BLaER1 treated with 17β-estradiol and CSF1 and Interleukin-3, amounts not matched to agents 10 nM and 100 nM (cell line): ENCODE results near the gene RPS6KC1.
"Not testable (repeated sequence)": the region's sequence is repeated elsewhere in the genome, so short reads cannot be mapped to it uniquely, and the experiment has no call there.

ENCODE experiments used
- H3K27ac ChIP-seq, 11 experiments: shearing (Covaris generic); formaldehyde crosslinking; 2 replicates each; pipeline ENCODE4 v1.8.1; 2022
- H3K27me3 ChIP-seq, 11 experiments: shearing (Covaris generic); formaldehyde crosslinking; 2 replicates each; pipeline ENCODE4 v1.8.1; 2022
- H3K36me3 ChIP-seq, 11 experiments: shearing (Covaris generic); formaldehyde crosslinking; 2 replicates each; pipeline ENCODE4 v1.8.1; 2022
- H3K4me1 ChIP-seq, 10 experiments: shearing (Covaris generic); formaldehyde crosslinking; 2 replicates each; pipeline ENCODE4 v1.8.1; 2022
- H3K4me2 ChIP-seq, 11 experiments: shearing (Covaris generic); formaldehyde crosslinking; 2 replicates each; pipeline ENCODE4 v1.8.1; 2022
- H3K4me3 ChIP-seq, 10 experiments: shearing (Covaris generic); formaldehyde crosslinking; 2 replicates each; pipeline ENCODE4 v1.8.1; 2022
- H3K9ac ChIP-seq, 11 experiments: shearing (Covaris generic); formaldehyde crosslinking; 2 replicates each; pipeline ENCODE4 v1.8.1; 2022
- H3K9me3 ChIP-seq, 11 experiments: shearing (Covaris generic); formaldehyde crosslinking; replicated peaks in 1 of 11; 2 replicates each; pipeline ENCODE4 v1.8.1; 2022
- H4K20me1 ChIP-seq, 11 experiments: shearing (Covaris generic); formaldehyde crosslinking; 2 replicates each; pipeline ENCODE4 v1.8.1; 2022
- Cebpa-rat ChIP-seq, 11 experiments: shearing (Covaris generic); IDR thresholded peaks; 2 replicates each; pipeline ENCODE4 v1.8.1; 2022

The RPS6KC1 gene

DNA sequence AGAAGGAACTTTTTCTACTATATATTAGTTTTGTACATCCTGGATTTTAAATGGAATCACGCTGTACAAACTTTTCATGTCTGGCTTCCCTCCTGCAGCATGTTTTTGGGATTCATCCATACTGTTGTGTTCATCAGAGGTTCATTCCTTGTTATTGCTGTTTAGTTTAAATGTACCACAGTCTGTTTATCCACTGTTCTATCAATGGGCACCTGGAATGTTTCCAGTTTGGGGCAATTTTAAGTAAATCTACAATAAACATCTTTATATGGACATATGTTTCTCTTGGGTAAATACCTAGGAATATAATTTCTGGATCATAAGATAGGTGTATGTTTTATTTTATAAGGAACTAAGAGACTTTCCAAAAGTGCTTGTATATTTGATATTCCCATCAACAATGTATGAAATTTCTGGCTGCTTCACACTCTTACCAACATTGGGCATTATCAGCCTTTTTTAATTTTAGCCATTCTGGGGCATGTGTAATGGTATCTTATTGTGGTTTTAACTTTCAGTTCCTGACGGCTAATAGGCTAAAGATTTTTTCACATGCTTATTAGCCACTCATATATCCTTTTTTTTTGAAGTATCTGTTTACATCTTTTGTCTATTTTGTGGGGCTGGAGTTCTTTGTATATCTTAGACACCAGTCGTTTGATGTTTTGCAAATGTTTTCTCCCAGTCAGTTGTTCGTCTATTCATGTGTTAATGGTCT, 48.8 kb downstream of the RPS6KC1 start:
- Histone ChIP-seq H3K9ac (no peak overlapping the region), H3K4me2 (no peak overlapping the region), H3K36me3 (peaks cover 5 to 65% (median 26%) of the 10 kb centered on the region in 11 experiments; a peak in 17 of 22 replicates)

DNA sequence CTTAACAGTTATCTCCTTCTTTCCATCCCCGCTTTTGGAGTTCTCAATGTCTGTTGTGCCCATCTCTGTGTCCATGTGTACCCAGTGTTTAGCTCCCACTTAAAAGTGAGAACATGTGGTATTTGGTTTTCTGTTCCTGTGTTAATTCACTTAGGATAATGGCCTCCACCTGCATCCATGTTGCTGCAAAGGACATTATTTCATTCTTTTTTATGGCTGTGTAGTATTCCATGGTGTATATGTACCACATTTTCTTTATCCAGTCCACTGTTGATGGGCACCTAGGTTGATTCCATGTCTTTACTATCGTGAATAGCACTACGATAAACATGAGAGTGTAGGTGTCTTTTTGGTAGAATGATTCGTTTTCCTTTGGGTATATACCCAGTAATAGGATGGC, 49.5 kb downstream of the RPS6KC1 start:
- H3K27me3 ChIP-seq, H3K4me2 ChIP-seq, H3K27ac ChIP-seq, H3K4me3 ChIP-seq, H3K9ac ChIP-seq, H3K4me1 ChIP-seq: not testable (repeated sequence)
- peaks cover 0 to 26% (median 0%) of the 10 kb centered on the region in 11 experiments; a peak in 5 of 22 replicates for H4K20me1 ChIP-seq
- peaks cover 18 to 34% (median 24%) of the 10 kb centered on the region in 11 experiments for H3K9me3 ChIP-seq
- H3K36me3 ChIP-seq: peaks cover 5 to 60% (median 26%) of the 10 kb centered on the region in 11 experiments; a peak in 17 of 22 replicates

More for the DNA sequence above, 48.8 kb downstream of the RPS6KC1 start:
- no peak for TF ChIP-seq Cebpa-rat (IDR thresholded peaks at IDR 0.05)
- peaks cover 0 to 26% (median 0%) of the 10 kb centered on the region in 11 experiments; a peak in 5 of 22 replicates for H4K20me1 ChIP-seq
- H3K4me3 ChIP-seq: no peak overlapping the region
- peaks cover 0 to 8% (median 0%) of the 10 kb centered on the region in 10 experiments; a peak in 1 of 20 replicates for H3K4me1 ChIP-seq
- no peak overlapping the region for H3K27ac ChIP-seq
- H3K27me3 ChIP-seq: no peaks in the 10 kb centered on the region
- peaks cover 18 to 35% (median 24%) of the 10 kb centered on the region in 11 experiments for H3K9me3 ChIP-seq

DNA sequence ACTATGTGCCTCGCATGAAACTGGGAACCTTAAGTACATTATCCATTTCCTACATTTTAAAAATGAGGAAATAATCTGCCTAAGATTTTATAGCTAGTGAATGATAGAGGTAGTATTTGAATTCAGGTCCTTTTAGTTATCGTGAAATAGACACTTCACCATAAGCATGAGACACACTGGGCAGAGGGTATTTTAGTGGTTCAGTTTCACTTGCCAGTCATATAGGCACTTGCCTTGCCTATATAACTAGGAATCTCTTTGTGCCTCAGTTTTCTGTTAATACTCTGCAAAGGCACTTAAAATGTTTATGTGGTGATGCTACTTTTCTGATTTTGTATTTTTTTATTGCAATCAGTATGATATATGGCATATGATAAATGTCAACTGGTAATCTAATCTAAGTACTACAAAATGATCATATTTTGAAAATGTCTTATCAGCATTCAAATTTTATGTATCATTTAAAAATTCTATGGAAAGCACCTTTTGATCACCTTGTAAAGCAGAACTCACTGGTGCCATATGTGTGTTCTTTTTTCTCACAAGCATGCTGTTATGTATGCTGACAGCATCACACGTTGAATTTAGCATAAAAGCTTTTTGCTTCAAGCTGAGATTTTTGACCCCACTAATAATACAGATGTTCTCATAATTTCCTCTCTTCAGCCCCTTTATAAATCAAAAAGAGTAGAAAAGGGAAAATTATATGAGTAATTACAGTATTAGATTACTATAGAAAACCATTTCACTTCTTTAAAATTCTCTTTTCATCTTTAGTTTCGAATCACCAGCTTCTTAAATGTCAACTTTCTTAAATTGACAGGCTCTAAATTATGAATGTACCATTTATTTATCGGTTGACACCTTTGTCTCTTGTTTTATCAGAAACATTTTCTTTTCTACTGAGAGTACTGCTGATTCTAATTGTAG, 52.6 kb downstream of the RPS6KC1 start:
- Histone ChIP-seq H4K20me1 (peaks cover 0 to 26% (median 0%) of the 10 kb centered on the region in 11 experiments; a peak in 5 of 22 replicates), H3K27me3 (no peaks in the 10 kb centered on the region), H3K27ac (no peak overlapping the region), H3K4me1 (peaks cover 0 to 8% (median 0%) of the 10 kb centered on the region in 10 experiments; a peak in 1 of 20 replicates), H3K36me3 (peaks cover 0 to 60% (median 12%) of the 10 kb centered on the region in 11 experiments; a peak in 12 of 22 replicates), H3K9ac (no peak overlapping the region), H3K9me3 (peaks cover 3 to 18% (median 8%) of the 10 kb centered on the region in 11 experiments; a peak in 9 of 22 replicates), H3K4me3 (no peak overlapping the region), H3K4me2 (no peak overlapping the region)
- no peak for TF ChIP-seq Cebpa-rat (IDR thresholded peaks at IDR 0.05)

DNA sequence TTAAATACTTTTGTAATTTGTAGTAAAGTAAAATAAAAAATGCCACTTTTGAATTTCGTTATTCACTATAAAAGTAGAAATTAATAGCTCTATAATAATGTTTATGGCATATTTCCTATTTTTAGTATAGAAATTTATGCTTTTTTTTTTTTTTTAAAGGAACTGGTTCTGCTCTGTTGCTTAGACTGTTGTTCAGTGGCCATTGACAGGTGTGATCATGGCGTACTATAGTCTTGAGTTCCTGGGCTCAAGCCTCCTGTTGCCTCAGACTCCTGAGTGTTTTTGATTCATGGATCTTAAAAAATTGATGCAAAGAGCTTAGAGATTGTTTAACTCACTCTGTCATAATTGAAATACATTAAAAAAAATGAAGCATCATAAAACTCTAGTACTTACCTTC, 53.6 kb downstream of the RPS6KC1 start:
- H3K4me1 ChIP-seq: peaks cover 0 to 6% (median 0%) of the 10 kb centered on the region in 10 experiments; a peak in 1 of 20 replicates
- H3K4me2 ChIP-seq: no peak overlapping the region
- no peaks in the 10 kb centered on the region for H3K27me3 ChIP-seq
- no peak overlapping the region for H3K9ac ChIP-seq
- no peak overlapping the region for H3K4me3 ChIP-seq
- H4K20me1 ChIP-seq: peaks cover 0 to 23% (median 0%) of the 10 kb centered on the region in 11 experiments; a peak in 5 of 22 replicates
- no peak overlapping the region for H3K27ac ChIP-seq
- H3K9me3 ChIP-seq: peaks cover 3 to 18% (median 8%) of the 10 kb centered on the region in 11 experiments; a peak in 9 of 22 replicates
- peaks cover 0 to 59% (median 12%) of the 10 kb centered on the region in 11 experiments; a peak in 12 of 22 replicates for H3K36me3 ChIP-seq
- TF ChIP-seq Cebpa-rat (IDR thresholded peaks at IDR 0.05): no peak

DNA sequence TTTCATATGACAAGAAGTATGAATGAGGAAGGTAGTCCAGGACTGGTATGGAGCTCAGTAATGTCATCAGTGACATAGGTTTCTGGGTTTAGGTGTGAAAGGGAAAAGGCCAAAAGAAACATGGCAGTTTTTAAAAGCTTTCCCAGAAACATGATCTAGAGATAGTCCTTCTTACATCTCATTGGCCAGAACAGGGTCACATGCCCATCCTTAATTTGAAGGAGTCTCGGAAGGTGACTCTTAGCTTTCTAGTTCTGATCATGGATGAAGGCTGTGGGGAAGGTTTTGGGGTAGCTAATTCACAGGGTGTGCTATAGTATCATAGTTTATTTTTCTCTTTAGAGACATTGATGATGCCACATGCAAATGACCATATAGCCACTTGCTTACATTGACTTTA, 55.3 kb downstream of the RPS6KC1 start:
- H3K36me3 ChIP-seq: peaks cover 0 to 52% (median 9%) of the 10 kb centered on the region in 11 experiments; a peak in 12 of 22 replicates
- no peak for TF ChIP-seq Cebpa-rat (IDR thresholded peaks at IDR 0.05)
- peaks cover 0 to 22% (median 0%) of the 10 kb centered on the region in 11 experiments; a peak in 6 of 22 replicates for H4K20me1 ChIP-seq

DNA sequence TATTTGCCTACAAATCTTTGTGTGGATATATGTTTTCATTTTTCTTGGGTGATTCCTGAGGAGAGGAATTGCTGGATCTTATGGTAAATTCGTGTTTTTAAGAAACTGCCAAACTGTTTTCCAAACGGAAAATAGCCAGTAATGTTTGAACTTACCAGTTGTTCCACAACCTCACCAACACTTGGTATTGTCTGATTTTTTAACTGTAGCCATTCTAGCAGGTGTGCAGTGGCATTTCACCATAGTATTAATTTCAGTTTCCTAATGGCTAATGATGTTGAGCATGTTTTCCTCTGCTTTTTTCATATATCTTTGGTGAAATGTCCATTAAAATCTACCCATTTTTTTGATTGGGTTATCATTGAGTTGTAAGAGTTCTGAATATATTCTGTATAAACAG, 56.6 kb downstream of the RPS6KC1 start:
- no peak overlapping the region for H3K9ac ChIP-seq
- no peak overlapping the region for H3K4me2 ChIP-seq
- peaks cover 0 to 20% (median 0%) of the 10 kb centered on the region in 11 experiments; a peak in 5 of 22 replicates for H4K20me1 ChIP-seq
- H3K36me3 ChIP-seq: peaks cover 0 to 52% (median 9%) of the 10 kb centered on the region in 11 experiments; a peak in 12 of 22 replicates
- no peaks in the 10 kb centered on the region for H3K27me3 ChIP-seq
- H3K27ac ChIP-seq: no peak overlapping the region
- H3K4me1 ChIP-seq: peaks cover 0 to 8% (median 0%) of the 10 kb centered on the region in 10 experiments; a peak in 2 of 20 replicates
- peaks cover 0 to 14% (median 8%) of the 10 kb centered on the region in 11 experiments; a peak in 7 of 22 replicates for H3K9me3 ChIP-seq
- TF ChIP-seq Cebpa-rat (IDR thresholded peaks at IDR 0.05): no peak
- H3K4me3 ChIP-seq: no peak overlapping the region

More for the DNA sequence above, 55.3 kb downstream of the RPS6KC1 start:
- Histone ChIP-seq H3K4me1 (no peaks in the 10 kb centered on the region), H3K9me3 (peaks cover 0 to 14% (median 8%) of the 10 kb centered on the region in 11 experiments; a peak in 7 of 22 replicates), H3K4me2 (no peak overlapping the region), H3K27me3 (no peaks in the 10 kb centered on the region), H3K4me3 (no peak overlapping the region), H3K9ac (no peak overlapping the region), H3K27ac (no peak overlapping the region)

DNA sequence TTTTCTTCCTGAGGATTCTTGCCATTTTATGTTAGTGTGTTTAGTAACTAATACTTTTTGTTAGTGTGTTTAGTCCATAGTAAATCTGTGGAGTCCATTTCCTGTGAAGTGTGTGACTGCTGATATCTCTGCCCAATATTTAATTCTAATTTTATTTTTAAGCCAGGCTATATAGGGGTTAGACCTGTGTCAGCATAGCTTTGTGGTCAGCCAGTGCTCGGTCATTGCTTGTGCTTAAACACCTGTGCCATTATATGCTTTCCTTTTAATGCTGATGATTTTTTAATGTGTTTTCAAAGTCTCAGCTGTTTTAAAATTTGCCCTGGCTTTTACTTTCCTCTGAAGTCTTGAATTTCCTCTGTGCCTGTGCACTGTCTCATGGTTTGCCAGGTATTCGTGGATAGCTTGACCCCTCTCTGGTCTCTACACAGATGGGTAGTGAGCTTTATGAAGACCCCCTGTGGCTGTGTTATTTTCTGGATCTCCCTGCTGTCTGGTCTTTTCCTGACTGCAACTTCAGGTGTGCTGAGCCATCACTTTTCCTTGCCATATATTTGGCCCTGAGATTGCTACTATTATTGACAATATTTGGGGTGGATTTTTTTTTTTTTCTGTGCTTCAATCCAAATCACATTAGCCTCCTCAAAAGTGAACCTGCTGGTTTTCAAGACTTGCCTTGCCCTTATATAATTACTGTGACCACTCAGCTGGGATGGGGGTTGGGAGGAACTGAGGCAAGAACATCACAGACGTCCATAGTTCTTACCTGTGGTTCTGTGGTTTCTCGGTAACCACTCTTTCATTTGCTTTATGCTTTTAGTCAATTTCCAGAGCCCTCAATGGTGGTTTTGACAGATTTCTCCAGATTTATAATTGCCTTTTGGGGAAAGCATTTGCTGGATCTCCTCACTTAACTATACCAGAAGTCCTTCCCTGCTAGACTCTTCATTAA, 59.6 kb downstream of the RPS6KC1 start:
- no peak for TF ChIP-seq Cebpa-rat (IDR thresholded peaks at IDR 0.05)
- peaks cover 0 to 14% (median 8%) of the 10 kb centered on the region in 11 experiments; a peak in 7 of 22 replicates for H3K9me3 ChIP-seq
- no peak overlapping the region for H3K4me3 ChIP-seq
- no peak overlapping the region for H3K27ac ChIP-seq
- no peak overlapping the region for H3K4me2 ChIP-seq
- no peaks in the 10 kb centered on the region for H3K27me3 ChIP-seq
- peaks cover 0 to 40% (median 9%) of the 10 kb centered on the region in 11 experiments; a peak in 12 of 22 replicates for H3K36me3 ChIP-seq
- H3K9ac ChIP-seq: no peak overlapping the region
- peaks cover 0 to 10% (median 0%) of the 10 kb centered on the region in 11 experiments; a peak in 4 of 22 replicates for H4K20me1 ChIP-seq
- peaks cover 0 to 8% (median 0%) of the 10 kb centered on the region in 10 experiments; a peak in 2 of 20 replicates for H3K4me1 ChIP-seq
